ENCODE data around the gene SLC16A11.
A peak's percentile ranks its signal among the peaks of the same experiment; 100 is the strongest.

SLC16A11 gene

GRCh38 chr17:7043182-7043496, 753 bp downstream of the SLC16A11 start:
- peak overlapping the region; percentile 3; the same call in 1 of the 2 replicates for H3K4me3 ChIP-seq (ENCODE audit: low read length)
- no peak for TF ChIP-seq ZNF274 (IDR thresholded peaks at IDR 0.05; ENCODE audit: low read depth, low read length)

DNA sequence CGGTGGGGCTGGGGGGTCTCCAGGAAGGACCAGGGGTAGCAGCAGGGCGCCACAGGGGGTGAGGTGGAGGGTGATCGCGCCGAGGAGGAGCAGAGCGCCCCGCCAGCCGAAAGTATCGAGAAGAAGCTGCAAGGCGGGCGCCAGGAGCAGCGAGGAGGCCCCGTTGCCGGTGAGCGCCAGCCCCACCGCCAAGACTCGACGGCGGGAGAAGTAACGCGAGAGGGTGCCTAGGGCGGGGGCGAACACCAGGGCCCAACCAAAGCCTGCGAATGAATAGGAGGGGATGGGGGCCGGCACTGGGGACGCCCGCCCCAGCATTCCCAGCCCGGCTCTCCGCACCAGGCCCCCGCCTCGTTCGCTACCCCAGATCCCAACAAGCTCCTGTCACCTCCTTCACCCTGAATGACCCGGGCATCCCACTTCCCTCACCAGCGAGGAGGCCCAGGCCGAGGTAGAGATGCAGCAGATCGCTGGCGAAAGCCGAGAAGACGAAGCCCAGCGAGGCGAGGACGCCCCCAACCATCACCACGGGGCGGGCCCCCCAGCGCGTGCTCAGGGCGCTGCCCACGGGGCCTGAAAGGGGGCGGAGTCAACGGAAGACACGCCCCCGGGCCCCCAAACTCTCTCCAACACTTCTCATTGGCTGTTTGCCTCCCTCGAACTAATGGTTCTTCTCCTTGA, 1.3 kb downstream of the SLC16A11 start:
- no peak overlapping the region; the same call in 1 of the 2 replicates for H3K4me3 ChIP-seq (ENCODE audit: low read length)
- no peak for TF ChIP-seq ZNF274 (IDR thresholded peaks at IDR 0.05; ENCODE audit: low read depth, low read length)

DNA sequence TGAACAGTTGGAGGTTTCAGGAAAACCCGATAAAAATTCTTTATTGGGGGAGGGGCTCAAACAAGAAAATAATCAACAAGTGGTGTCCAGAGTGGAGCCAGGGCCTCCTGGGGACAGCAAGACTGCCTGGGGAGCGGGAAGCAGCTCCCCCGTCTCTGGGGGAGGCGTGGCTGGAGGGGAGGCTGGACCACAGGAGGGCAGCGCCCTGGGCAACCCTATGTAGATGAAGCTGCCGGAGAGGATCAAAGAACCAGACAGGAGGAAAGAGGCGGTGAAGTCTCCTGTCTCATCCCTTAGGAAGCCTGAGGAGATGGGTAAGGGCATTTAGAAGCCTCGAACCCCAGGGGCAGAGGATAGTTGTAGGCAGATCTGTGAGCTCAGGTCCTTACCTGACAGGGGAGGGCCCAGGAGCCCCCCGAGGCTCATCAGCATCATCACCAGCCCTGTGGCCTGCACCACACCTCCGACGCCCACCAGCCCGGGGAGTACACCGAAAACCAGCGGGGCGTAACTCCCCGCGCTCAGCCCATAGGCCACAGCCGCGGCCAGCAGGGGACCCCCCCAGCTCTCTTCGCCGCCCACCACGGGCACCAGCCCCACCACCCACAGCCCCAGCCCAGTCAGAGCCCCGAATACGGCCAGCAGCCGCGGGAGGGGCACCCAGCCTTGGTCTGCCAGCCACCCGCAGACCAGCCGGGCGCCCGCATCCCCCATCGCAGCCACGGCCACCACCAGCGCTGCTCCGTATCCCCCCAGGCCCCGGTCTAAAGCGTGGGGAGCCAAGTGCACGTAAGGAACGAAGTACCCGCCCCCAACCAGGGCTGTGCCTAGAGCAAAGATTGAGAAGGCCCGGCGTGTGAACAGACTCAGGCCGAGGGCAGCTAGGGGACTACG, 2.0 kb downstream of the SLC16A11 start:
- TF ChIP-seq ZNF274 (IDR thresholded peaks at IDR 0.05; ENCODE audit: low read depth, low read length): no peak
- no peak overlapping the region; the same call in 1 of the 2 replicates for H3K4me3 ChIP-seq (ENCODE audit: low read length)

- H3K4me3 ChIP-seq (ENCODE audit: low read length): no peak overlapping the region
- no peak for TF ChIP-seq ZNF274 (IDR thresholded peaks at IDR 0.05; ENCODE audit: low read depth, low read length)
Observed at GRCh38 chr17:7039832-7040231, 4.1 kb downstream of the SLC16A11 start.

DNA sequence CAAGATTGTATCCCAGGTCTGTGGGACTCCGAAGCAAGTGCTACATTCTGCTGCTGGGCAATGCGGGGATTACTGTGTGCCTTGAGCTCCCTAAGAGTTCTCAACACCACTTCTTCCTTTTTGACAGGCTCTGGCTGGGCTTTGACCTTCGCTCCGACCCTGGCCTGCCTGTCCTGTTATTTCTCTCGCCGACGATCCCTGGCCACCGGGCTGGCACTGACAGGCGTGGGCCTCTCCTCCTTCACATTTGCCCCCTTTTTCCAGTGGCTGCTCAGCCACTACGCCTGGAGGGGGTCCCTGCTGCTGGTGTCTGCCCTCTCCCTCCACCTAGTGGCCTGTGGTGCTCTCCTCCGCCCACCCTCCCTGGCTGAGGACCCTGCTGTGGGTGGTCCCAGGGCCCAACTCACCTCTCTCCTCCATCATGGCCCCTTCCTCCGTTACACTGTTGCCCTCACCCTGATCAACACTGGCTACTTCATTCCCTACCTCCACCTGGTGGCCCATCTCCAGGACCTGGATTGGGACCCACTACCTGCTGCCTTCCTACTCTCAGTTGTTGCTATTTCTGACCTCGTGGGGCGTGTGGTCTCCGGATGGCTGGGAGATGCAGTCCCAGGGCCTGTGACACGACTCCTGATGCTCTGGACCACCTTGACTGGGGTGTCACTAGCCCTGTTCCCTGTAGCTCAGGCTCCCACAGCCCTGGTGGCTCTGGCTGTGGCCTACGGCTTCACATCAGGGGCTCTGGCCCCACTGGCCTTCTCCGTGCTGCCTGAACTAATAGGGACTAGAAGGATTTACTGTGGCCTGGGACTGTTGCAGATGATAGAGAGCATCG, 5.6 kb downstream of the SLC16A11 start:
- no peak for TF ChIP-seq ZNF274 (IDR thresholded peaks at IDR 0.05; ENCODE audit: low read depth, low read length)
- no peak overlapping the region for H3K4me3 ChIP-seq (ENCODE audit: low read length)

DNA sequence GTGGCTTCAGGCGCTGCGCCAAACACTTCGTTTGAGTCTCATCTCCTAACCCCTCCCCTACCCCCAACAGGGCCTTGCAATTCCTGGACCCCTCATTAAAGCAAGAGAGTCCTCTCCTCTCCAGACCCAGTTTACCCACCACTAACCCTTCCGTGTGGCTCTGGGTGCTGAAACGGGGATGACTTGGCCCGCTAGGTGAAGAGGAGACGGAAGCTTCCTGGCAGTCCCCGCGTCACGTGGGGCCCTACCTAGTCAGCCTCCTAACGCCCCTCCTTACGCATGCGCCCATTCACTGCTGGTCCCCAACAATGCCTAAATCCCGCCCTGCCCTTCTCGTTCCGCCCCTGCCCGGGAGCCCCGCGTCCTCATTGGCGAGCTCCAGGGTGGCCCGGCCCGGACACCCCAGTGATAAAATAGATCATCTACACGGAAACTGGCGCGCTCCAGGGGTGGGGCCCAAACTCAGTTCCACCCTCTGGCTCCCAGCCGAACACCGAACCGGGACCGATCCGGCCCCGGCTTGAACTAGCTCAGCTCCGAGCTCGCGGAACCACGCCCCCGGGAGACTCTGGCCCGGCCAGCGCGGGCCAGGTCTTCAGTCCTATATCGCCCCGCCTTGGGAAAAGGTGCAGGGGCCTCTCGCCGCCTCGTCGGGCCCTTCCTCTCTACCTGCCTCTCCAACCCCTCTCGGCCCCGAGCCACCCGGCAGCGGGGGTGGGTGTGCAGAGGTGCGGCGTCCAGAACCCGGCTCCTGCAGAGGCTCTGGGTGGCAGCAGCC, 8.1 kb downstream of the SLC16A11 start, which contains the start of gene SLC16A13:
TSS of gene SLC16A13 (plus strand) at position 425 of the 778 bp plus-strand sequence. CDS start 368 bp downstream, outside the sequence.
- no peak for TF ChIP-seq ZNF274 (IDR thresholded peaks at IDR 0.05; ENCODE audit: low read depth, low read length)
- H3K4me3 ChIP-seq (ENCODE audit: low read length): peak within 1 kb of the TSS; percentile 81

GRCh38 chr17:7034955-7035590, 8.8 kb downstream of the SLC16A11 start:
- no peak for TF ChIP-seq ZNF274 (IDR thresholded peaks at IDR 0.05; ENCODE audit: low read depth, low read length)

DNA sequence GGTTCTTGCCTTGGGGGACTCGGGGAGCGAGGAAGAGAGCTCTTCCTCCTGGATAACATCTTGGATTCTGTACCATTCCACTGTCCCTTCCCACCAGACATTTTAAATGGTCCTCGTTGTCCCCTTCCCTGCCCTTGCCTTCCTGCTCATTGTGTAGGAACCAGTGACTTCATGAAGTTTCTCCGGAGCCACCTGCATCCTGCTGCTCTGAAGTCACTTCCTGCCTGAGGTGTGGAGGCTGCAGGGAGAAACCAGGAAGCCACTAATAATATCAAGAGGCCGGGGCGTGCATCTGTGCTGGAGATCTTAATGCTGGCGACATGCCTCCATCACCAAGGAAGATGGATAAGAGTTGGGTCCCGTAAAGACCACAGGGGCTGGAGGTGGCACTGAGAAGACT, 14.2 kb downstream of the SLC16A11 start:
- H3K4me3 ChIP-seq (ENCODE audit: low read length): no peak overlapping the region; the same call in 1 of the 2 replicates
- TF ChIP-seq ZNF274 (IDR thresholded peaks at IDR 0.05; ENCODE audit: low read depth, low read length): no peak

More at GRCh38 chr17:7034955-7035590, 8.8 kb downstream of the SLC16A11 start:
- H3K4me3 ChIP-seq (ENCODE audit: low read length): peak overlapping the region; percentile 81

GRCh38 chr17:7029096-7029495, 14.8 kb downstream of the SLC16A11 start:
- no peak for TF ChIP-seq ZNF274 (IDR thresholded peaks at IDR 0.05; ENCODE audit: low read depth, low read length)
- no peak overlapping the region for H3K4me3 ChIP-seq (ENCODE audit: low read length)

GRCh38 chr17:7027335-7027734, 16.6 kb downstream of the SLC16A11 start:
- no peak overlapping the region for H3K4me3 ChIP-seq (ENCODE audit: low read length)

DNA sequence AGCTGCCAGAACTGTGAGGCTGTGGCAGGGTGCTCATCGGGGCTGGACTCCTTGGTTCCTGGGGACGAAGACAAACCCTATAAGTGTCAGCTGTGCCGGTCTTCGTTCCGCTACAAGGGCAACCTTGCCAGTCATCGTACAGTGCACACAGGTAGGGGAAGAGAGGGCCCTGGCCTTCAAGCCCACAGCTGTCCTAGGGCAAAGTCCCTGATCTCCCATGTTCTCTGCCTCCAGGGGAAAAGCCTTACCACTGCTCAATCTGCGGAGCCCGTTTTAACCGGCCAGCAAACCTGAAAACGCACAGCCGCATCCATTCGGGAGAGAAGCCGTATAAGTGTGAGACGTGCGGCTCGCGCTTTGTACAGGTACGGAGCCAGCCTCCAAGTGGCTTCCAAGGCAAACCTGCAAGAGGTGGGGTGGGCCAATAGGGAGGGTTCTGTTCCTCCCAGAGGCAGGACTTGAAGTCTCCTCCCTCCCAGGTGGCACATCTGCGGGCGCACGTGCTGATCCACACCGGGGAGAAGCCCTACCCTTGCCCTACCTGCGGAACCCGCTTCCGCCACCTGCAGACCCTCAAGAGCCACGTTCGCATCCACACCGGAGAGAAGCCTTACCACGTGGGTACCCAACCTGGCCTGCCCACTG, 17.3 kb downstream of the SLC16A11 start:
- TF ChIP-seq ZNF274 (IDR thresholded peaks at IDR 0.05; ENCODE audit: low read depth, low read length): no peak
- no peak overlapping the region for H3K4me3 ChIP-seq (ENCODE audit: low read length)

More at GRCh38 chr17:7027335-7027734, 16.6 kb downstream of the SLC16A11 start:
- TF ChIP-seq ZNF274 (IDR thresholded peaks at IDR 0.05; ENCODE audit: low read depth, low read length): no peak

DNA sequence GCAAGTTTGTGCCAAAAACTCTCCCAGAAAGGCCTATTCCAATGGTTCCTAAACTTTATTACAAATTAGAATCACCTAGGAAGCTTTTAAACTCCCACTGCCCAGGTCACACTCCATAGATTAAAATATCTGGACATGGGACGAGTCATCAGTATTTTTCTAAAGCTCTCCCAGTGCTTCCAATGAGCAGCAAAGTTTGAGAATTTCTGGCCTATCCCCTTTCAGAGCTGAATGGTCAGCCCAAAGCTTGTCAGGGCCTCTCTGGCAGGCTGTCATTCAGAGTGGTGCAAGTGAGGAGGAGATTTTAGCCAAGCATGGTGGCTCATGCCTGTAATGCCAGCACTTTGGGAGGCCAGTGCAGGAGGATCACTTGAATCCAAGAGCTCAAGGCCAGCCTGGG, 18.6 kb downstream of the SLC16A11 start:
- no peak for TF ChIP-seq ZNF274 (IDR thresholded peaks at IDR 0.05; ENCODE audit: low read depth, low read length)
- H3K4me3 ChIP-seq (ENCODE audit: low read length): no peak overlapping the region
